NT2/D1 (cell line): Measurements from ENCODE around the gene CDKN2C.

Experiments used
- SUZ12 ChIP-seq: IDR thresholded peaks from 2 replicates; pipeline ENCODE4 v1.6.1; 2011; ENCODE audit not compliant: insufficient read length, insufficient read depth; ENCODE audit errors: extremely low read depth
- YY1 ChIP-seq: IDR thresholded peaks from 2 replicates; pipeline ENCODE4 v1.6.1; 2011; ENCODE audit not compliant: insufficient read length, insufficient read depth

DNA sequence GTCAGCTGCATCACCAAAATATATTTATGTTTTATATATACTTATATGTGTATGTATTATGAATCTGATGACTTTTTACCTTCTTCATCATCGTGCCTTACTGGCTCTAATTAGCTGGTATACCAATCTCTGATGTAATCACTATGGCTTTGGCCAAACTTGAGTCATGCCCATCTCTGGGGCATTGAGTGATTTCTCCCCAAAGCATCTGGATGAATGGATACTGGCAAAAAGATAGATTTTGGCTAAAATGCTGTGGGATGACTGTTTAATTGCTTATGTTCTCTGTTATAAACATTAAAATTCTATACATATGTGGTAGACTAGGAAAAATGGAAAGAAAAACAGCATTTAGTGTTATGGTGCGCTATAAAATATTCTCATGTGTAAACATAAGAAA, 19.6 kb downstream of the CDKN2C start:
- no peak for TF ChIP-seq SUZ12
- TF ChIP-seq YY1, result no peak
